MM.1S (cell line): ENCODE measurements around the gene TRIM38.
A peak's percentile ranks its signal among the peaks of the same experiment; 100 is the strongest.

Experiments
- DNase-seq: peaks from one replicate; pipeline ENCODE4 v3.0.0-alpha.2; 2015
- H2AFZ ChIP-seq: fragments of 300-600 bp; sonication (generic); 2 replicates; pipeline ENCODE4 v1.6.0; 2016; ENCODE audit warnings: antibody characterized with exemption, low read length
- H3F3A ChIP-seq: fragments of 300-600 bp; sonication (generic); 2 replicates; pipeline ENCODE4 v1.6.1; 2016; ENCODE audit warnings: mild to moderate bottlenecking, antibody characterized with exemption, low read length, moderate library complexity, mixed read lengths; ENCODE audit not compliant: insufficient read depth
- H3K27ac ChIP-seq: fragments of 300-600 bp; sonication (generic); 2 replicates; pipeline ENCODE4 v1.5.1; 2016; ENCODE audit warnings: mild to moderate bottlenecking, low read length
- H3K27me3 ChIP-seq: fragments of 300-600 bp; sonication (generic); replicated peaks from 2 replicates; pipeline ENCODE4 v1.6.0; 2016; ENCODE audit warnings: low read length; ENCODE audit not compliant: insufficient read depth
- H3K36me3 ChIP-seq: fragments of 300-600 bp; sonication (generic); replicated peaks from 2 replicates; pipeline ENCODE4 v1.6.1; 2016; ENCODE audit warnings: mild to moderate bottlenecking, low read length, mixed read lengths; ENCODE audit not compliant: insufficient read depth
- H3K4me1 ChIP-seq: fragments of 300-600 bp; sonication (generic); 2 replicates; pipeline ENCODE4 v1.6.1; 2016; ENCODE audit warnings: low read length, mixed read lengths
- H3K4me2 ChIP-seq: fragments of 300-600 bp; sonication (generic); 2 replicates; pipeline ENCODE4 v1.6.0; 2016; ENCODE audit warnings: low read depth, low read length
- H3K4me3 ChIP-seq: fragments of 300-600 bp; sonication (generic); 2 replicates; pipeline ENCODE4 v1.5.1; 2016; ENCODE audit warnings: low read length, mixed read lengths
- H3K79me2 ChIP-seq: fragments of 300-600 bp; sonication (generic); 2 replicates; pipeline ENCODE4 v1.6.1; 2016; ENCODE audit warnings: mixed run types, low read length, mixed read lengths
- H3K9ac ChIP-seq: fragments of 300-600 bp; sonication (generic); 2 replicates; pipeline ENCODE4 v1.6.1; 2016; ENCODE audit warnings: low read length, mixed read lengths
- H3K9me2 ChIP-seq: fragments of 300-600 bp; sonication (generic); replicated peaks from 2 replicates; pipeline ENCODE4 v1.6.1; 2016; ENCODE audit warnings: mild to moderate bottlenecking, low read length, mixed read lengths; ENCODE audit not compliant: insufficient read depth
- H3K9me3 ChIP-seq: fragments of 300-600 bp; sonication (generic); replicated peaks from 2 replicates; pipeline ENCODE4 v1.6.1; 2016; ENCODE audit warnings: mild to moderate bottlenecking, low read length, mixed read lengths; ENCODE audit not compliant: insufficient read depth
- H4K20me1 ChIP-seq: fragments of 300-600 bp; sonication (generic); 2 replicates; pipeline ENCODE4 v1.6.1; 2016; ENCODE audit warnings: mild to moderate bottlenecking, low read length, moderate library complexity, mixed read lengths; ENCODE audit not compliant: insufficient read depth
- CTCF ChIP-seq: fragments of 300-600 bp; sonication (generic); IDR thresholded peaks from 2 replicates; pipeline ENCODE4 v1.5.1; 2016; ENCODE audit warnings: antibody characterized with exemption, low read length, mixed read lengths
- EZH2 ChIP-seq: fragments of 300-600 bp; sonication (generic); optimal IDR thresholded peaks from 2 replicates; pipeline ENCODE3; 2017; ENCODE audit warnings: low read depth, mild to moderate bottlenecking, antibody characterized with exemption, low read length, mixed read lengths
- EZH2phosphoT487 ChIP-seq: fragments of 300-600 bp; sonication (generic); IDR thresholded peaks from 2 replicates; pipeline ENCODE4 v1.6.1; 2018; ENCODE audit warnings: antibody characterized with exemption, low read length

The TRIM38 gene

GRCh38 chr6:26025047-26025893 lies 62.7 kb downstream of the TRIM38 start:
- Histone ChIP-seq H3K9me2 (no peaks in the 10 kb centered on the region), H2AFZ (no peak overlapping the region), H4K20me1 (no peaks in the 10 kb centered on the region), H3K9ac (peak overlapping the region; percentile 88), H3K79me2 (no peaks in the 10 kb centered on the region), H3K36me3 (no peaks in the 10 kb centered on the region), H3F3A (peaks cover 41% of the 10 kb centered on the region), H3K27me3 (no peaks in the 10 kb centered on the region), H3K9me3 (no peaks in the 10 kb centered on the region), H3K4me3 (peak overlapping the region; percentile 61), H3K4me1 (peaks cover 30% of the 10 kb centered on the region), H3K27ac (peak overlapping the region; percentile 98), H3K4me2 (peak overlapping the region; percentile 91)
- DNase-seq, result peak; percentile 30
- no peak for TF ChIP-seq EZH2phosphoT487
- TF ChIP-seq EZH2, result no peak
- TF ChIP-seq CTCF, result no peak

- Histone ChIP-seq H3F3A (peaks cover 43% of the 10 kb centered on the region), H3K36me3 (no peaks in the 10 kb centered on the region), H3K4me3 (peak overlapping the region; percentile 61), H2AFZ (no peak overlapping the region), H3K4me1 (peaks cover 30% of the 10 kb centered on the region), H3K79me2 (no peaks in the 10 kb centered on the region), H3K27me3 (no peaks in the 10 kb centered on the region), H3K4me2 (peak overlapping the region; percentile 91), H3K27ac (peak overlapping the region; percentile 98), H3K9me2 (no peaks in the 10 kb centered on the region), H3K9me3 (no peaks in the 10 kb centered on the region), H4K20me1 (no peaks in the 10 kb centered on the region), H3K9ac (peak overlapping the region; percentile 88)
- DNase-seq, result peak; percentile 95
- TF ChIP-seq EZH2phosphoT487 (no peak), CTCF (peak; percentile 91)
These were observed 63.6 kb downstream of the TRIM38 start for GRCh38 chr6:26025894-26026832.

- H3F3A ChIP-seq, result peaks cover 49% of the 10 kb centered on the region
- H3K9me3 ChIP-seq, result no peaks in the 10 kb centered on the region
- H3K4me3 ChIP-seq, result peak overlapping the region; percentile 61
- H3K27ac ChIP-seq, result peak overlapping the region; percentile 98
- no peaks in the 10 kb centered on the region for H3K9me2 ChIP-seq
- peak overlapping the region; percentile 88 for H3K9ac ChIP-seq
- H3K79me2 ChIP-seq, result no peaks in the 10 kb centered on the region
- peaks cover 29% of the 10 kb centered on the region for H3K4me1 ChIP-seq
- H4K20me1 ChIP-seq, result no peaks in the 10 kb centered on the region
- no peaks in the 10 kb centered on the region for H3K27me3 ChIP-seq
- peak overlapping the region; percentile 19; the same call in 1 of the 2 replicates for H2AFZ ChIP-seq
- no peaks in the 10 kb centered on the region for H3K36me3 ChIP-seq
- peak; percentile 98 for DNase-seq
- TF ChIP-seq EZH2phosphoT487, result no peak
- TF ChIP-seq CTCF, result no peak
- no peak for TF ChIP-seq EZH2
- H3K4me2 ChIP-seq, result peak overlapping the region; percentile 91
These were observed 64.4 kb downstream of the TRIM38 start for GRCh38 chr6:26026833-26027490.
